Fibroblast of lung (primary cell): ENCODE results near the gene HSPH1. TPM values are rescaled to one million over a fixed set of nuclear protein-coding genes. Genes with fewer than 3 reads are reported as not detected.
"Not testable (repeated sequence)": the region's sequence is repeated elsewhere in the genome, so short reads cannot be mapped to it uniquely, and the experiment has no call there.

ENCODE experiments used
- DNase-seq, 2 donors: peaks; one replicate each; pipeline versions ENCODE4 v3.0.0 to v3.0.0-alpha.2; 2010; ENCODE audit warnings: low read depth in 2 of 2
- H2AFZ ChIP-seq: 2 replicates; pipeline ENCODE4 v1.5.1; 2012; ENCODE audit warnings: low read length, control low read depth, inconsistent platforms
- H3K27ac ChIP-seq: 2 replicates; pipeline ENCODE4 v1.5.1; 2011; ENCODE audit warnings: low read length, control low read depth; ENCODE audit not compliant: insufficient read depth
- H3K27me3 ChIP-seq: 2 replicates; pipeline ENCODE4 v1.5.1; 2011; ENCODE audit warnings: mild to moderate bottlenecking, low read length; ENCODE audit not compliant: control insufficient read depth, insufficient read depth
- H3K36me3 ChIP-seq: 2 replicates; pipeline ENCODE4 v1.5.1; 2011; ENCODE audit warnings: low read length; ENCODE audit not compliant: control insufficient read depth, insufficient read depth
- H3K4me1 ChIP-seq: 2 replicates; pipeline ENCODE4 v1.5.1; 2011; ENCODE audit warnings: low read length; ENCODE audit not compliant: control insufficient read depth, insufficient read depth; ENCODE audit errors: extremely low read depth
- H3K4me2 ChIP-seq: 2 replicates; pipeline ENCODE4 v1.5.1; 2011; ENCODE audit warnings: low read length, control low read depth; ENCODE audit not compliant: insufficient read depth; ENCODE audit errors: extremely low read depth
- H3K4me3 ChIP-seq, 4 experiments: fragments of 200-600 bp in 1 of 4; sonication (generic) in 1 of 4; replicated peaks in 1 of 4; 2 replicates each; pipeline ENCODE4 v1.5.1; 2011 to 2016; ENCODE audit warnings: low read length in 4 of 4, low read depth in 3 of 4, mild to moderate bottlenecking in 3 of 4, control low read depth in 2 of 4, inconsistent platforms in 1 of 4, mixed read lengths in 1 of 4; ENCODE audit not compliant: insufficient read depth in 1 of 4; ENCODE audit errors: control extremely low read depth in 1 of 4
- H3K79me2 ChIP-seq: 2 replicates; pipeline ENCODE4 v1.5.1; 2012; ENCODE audit warnings: mild to moderate bottlenecking, low read length, inconsistent platforms; ENCODE audit not compliant: control insufficient read depth, insufficient read depth
- H3K9ac ChIP-seq: 2 replicates; pipeline ENCODE4 v1.5.1; 2011; ENCODE audit warnings: mild to moderate bottlenecking, low read length, control low read depth; ENCODE audit not compliant: insufficient read depth
- H3K9me3 ChIP-seq: 2 replicates; pipeline ENCODE4 v1.5.1; 2012; ENCODE audit warnings: low read depth, low read length; ENCODE audit not compliant: control insufficient read depth, insufficient read depth
- H4K20me1 ChIP-seq: 2 replicates; pipeline ENCODE4 v1.5.1; 2011; ENCODE audit warnings: low read length; ENCODE audit not compliant: control insufficient read depth, insufficient read depth; ENCODE audit errors: extremely low read depth
- CTCF ChIP-seq, 2 donors: IDR thresholded peaks in 1 of 2; conservative IDR thresholded peaks in 1 of 2; 1 replicate in 1 of 2; 2 replicates in 1 of 2; pipeline ENCODE4 v1.5.1; 2011 to 2012; ENCODE audit warnings: low read length in 2 of 2, control low read depth in 1 of 2, inconsistent platforms in 1 of 2, low read depth in 1 of 2, mild to moderate bottlenecking in 1 of 2
- EZH2 ChIP-seq: IDR thresholded peaks from 2 replicates; pipeline ENCODE4 v1.5.1; 2012; ENCODE audit warnings: low read length, control low read depth, mild to moderate bottlenecking; ENCODE audit errors: missing control alignments
- polyA plus RNA-seq, 2 donors: library from polyadenylated mRNA; depleted of rRNA in 1 of 2; stranded (reverse) in 1 of 2; unstranded in 1 of 2; fragments of >200 nt; gene quantifications; 2 replicates each; pipeline ENCODE4 v1.2.1, GENCODE V29; 2011 to 2012; ENCODE audit warnings: missing spikeins in 1 of 2
- total RNA-seq: library from RNA; depleted of rRNA; stranded (reverse); fragments of >200 nt; gene quantifications from 2 replicates; pipeline ENCODE4 v1.2.1, GENCODE V29; 2014

Gene HSPH1
- total and polyA plus RNA-seq, 2 donors (not counting 1 experiment from before 2014, with no cell fraction given): 34.4 to 40.6 TPM

GRCh38 chr13:31179241-31179640 is 17.5 kb upstream of the HSPH1 start:
- no peak for DNase-seq
- no peak overlapping the region for H3K4me2 ChIP-seq
- H2AFZ ChIP-seq: no peak overlapping the region
- no peak overlapping the region for H3K4me3 ChIP-seq
- no peaks in the 10 kb centered on the region for H4K20me1 ChIP-seq
- H3K9ac ChIP-seq: no peak overlapping the region
- TF ChIP-seq CTCF (conservative IDR thresholded peaks at IDR 0.05 in 1 of 2, IDR thresholded peaks at IDR 0.05 in 1 of 2; ENCODE audit: low read depth in 1 of 2, low read length in 2 of 2) (no peak), EZH2 (no peak)
- H3K36me3 ChIP-seq: no peaks in the 10 kb centered on the region
- no peaks in the 10 kb centered on the region for H3K79me2 ChIP-seq
- H3K4me1 ChIP-seq: no peaks in the 10 kb centered on the region
- no peaks in the 10 kb centered on the region for H3K9me3 ChIP-seq
- no peak overlapping the region for H3K27ac ChIP-seq
- no peaks in the 10 kb centered on the region for H3K27me3 ChIP-seq

GRCh38 chr13:31177813-31178495 is 16.2 kb upstream of the HSPH1 start:
- H3K79me2 ChIP-seq, H3K9me3 ChIP-seq, H3K27ac ChIP-seq, H3K4me3 ChIP-seq, H3K4me2 ChIP-seq, H3K27me3 ChIP-seq, H2AFZ ChIP-seq, H3K9ac ChIP-seq, H3K36me3 ChIP-seq, DNase-seq, H3K4me1 ChIP-seq, H4K20me1 ChIP-seq: not testable (repeated sequence)

DNA sequence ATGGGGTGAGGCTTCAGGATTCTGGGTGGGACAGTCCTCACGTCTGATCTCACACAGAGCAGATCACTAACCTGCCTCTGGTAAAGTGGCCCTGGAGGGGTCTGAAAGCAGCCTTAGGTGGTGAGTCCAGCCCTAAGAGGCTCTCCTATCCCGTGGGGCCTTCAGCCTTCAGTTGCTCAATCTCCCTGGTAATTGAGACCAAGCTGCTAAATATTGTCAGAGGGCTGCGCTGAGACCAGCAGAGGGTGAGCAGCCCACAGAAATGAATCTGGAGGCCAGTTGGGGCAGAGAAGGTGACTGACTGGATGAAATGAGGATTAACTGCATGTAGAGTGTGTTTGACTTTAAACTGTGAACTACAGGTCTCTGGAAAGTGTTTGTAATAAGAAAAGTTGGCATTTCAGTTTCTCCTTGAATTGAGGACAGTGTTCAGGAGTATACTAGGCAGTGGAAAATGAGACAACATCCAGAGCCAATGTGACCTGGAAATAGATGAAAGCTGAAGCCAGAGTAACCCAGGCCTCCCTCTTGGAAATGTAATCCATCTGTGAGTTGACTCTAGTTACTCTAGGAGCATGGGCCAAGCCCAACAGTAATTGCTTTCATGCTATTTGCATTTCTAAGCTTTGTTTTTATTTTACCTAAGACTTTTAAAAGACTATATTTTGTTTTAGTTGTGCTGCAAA is 14.3 kb upstream of the HSPH1 start:
- TF ChIP-seq CTCF (conservative IDR thresholded peaks at IDR 0.05 in 1 of 2, IDR thresholded peaks at IDR 0.05 in 1 of 2; ENCODE audit: low read depth in 1 of 2, low read length in 2 of 2) (no peak), EZH2 (no peak)
- no peaks in the 10 kb centered on the region for H4K20me1 ChIP-seq
- H3K36me3 ChIP-seq: no peaks in the 10 kb centered on the region
- no peaks in the 10 kb centered on the region for H3K79me2 ChIP-seq
- no peak for DNase-seq
- H3K4me3 ChIP-seq: no peak overlapping the region
- no peaks in the 10 kb centered on the region for H3K4me1 ChIP-seq
- H3K4me2 ChIP-seq: no peak overlapping the region
- no peak overlapping the region for H3K27ac ChIP-seq
- H3K27me3 ChIP-seq: no peaks in the 10 kb centered on the region
- H3K9me3 ChIP-seq: no peaks in the 10 kb centered on the region
- no peak overlapping the region for H2AFZ ChIP-seq
- H3K9ac ChIP-seq: no peak overlapping the region
